ENCODE results near the gene ATG5. TPM values are rescaled to one million over a fixed set of nuclear protein-coding genes. Genes with fewer than 3 reads are reported as not detected.

The ATG5 gene
- total RNA-seq, 1 donor from 2014 or later, result 40.8 TPM

- Mint-ChIP-seq H3K36me3 (ENCODE audit: insufficient read depth) (peaks cover 5% of the 10 kb centered on the region), H3K9me3 (ENCODE audit: low read depth) (no peaks in the 10 kb centered on the region), H3K4me3 (ENCODE audit: low read depth) (no peak overlapping the region), H3K27me3 (no peaks in the 10 kb centered on the region), H3K4me1 (ENCODE audit: low read depth) (no peaks in the 10 kb centered on the region), H3K27ac (no peak overlapping the region)
- no peak for TF ChIP-seq CTCF (IDR thresholded peaks at IDR 0.05; ENCODE audit: unreplicated experiment)
- DNase-seq (ENCODE audit: low spot score, unreplicated experiment), result no peak
Measured at GRCh38 chr6:106199331-106199730, 126.2 kb downstream of the ATG5 start.

- no peak overlapping the region for H3K4me3 Mint-ChIP-seq (ENCODE audit: low read depth)
- H3K9me3 Mint-ChIP-seq (ENCODE audit: low read depth), result no peaks in the 10 kb centered on the region
- DNase-seq (ENCODE audit: low spot score, unreplicated experiment), result no peak
- peaks cover 5% of the 10 kb centered on the region for H3K36me3 Mint-ChIP-seq (ENCODE audit: insufficient read depth)
- TF ChIP-seq CTCF (IDR thresholded peaks at IDR 0.05; ENCODE audit: unreplicated experiment), result no peak
- no peaks in the 10 kb centered on the region for H3K27me3 Mint-ChIP-seq
- H3K4me1 Mint-ChIP-seq (ENCODE audit: low read depth), result peaks cover 5% of the 10 kb centered on the region
- H3K27ac Mint-ChIP-seq, result no peak overlapping the region
Measured at GRCh38 chr6:106197441-106197840, 128.1 kb downstream of the ATG5 start.

- Mint-ChIP-seq H3K27me3 (no peaks in the 10 kb centered on the region), H3K27ac (no peak overlapping the region), H3K9me3 (ENCODE audit: low read depth) (no peaks in the 10 kb centered on the region), H3K4me1 (ENCODE audit: low read depth) (peaks cover 5% of the 10 kb centered on the region), H3K36me3 (ENCODE audit: insufficient read depth) (peaks cover 5% of the 10 kb centered on the region), H3K4me3 (ENCODE audit: low read depth) (no peak overlapping the region)
- no peak for DNase-seq (ENCODE audit: low spot score, unreplicated experiment)
- no peak for TF ChIP-seq CTCF (IDR thresholded peaks at IDR 0.05; ENCODE audit: unreplicated experiment)
Measured at GRCh38 chr6:106194949-106195921, 130.3 kb downstream of the ATG5 start.

GRCh38 chr6:106192824-106193223, 132.7 kb downstream of the ATG5 start:
- H3K27me3 Mint-ChIP-seq, result no peaks in the 10 kb centered on the region
- H3K27ac Mint-ChIP-seq, result no peak overlapping the region
- H3K4me3 Mint-ChIP-seq (ENCODE audit: low read depth), result no peak overlapping the region
- DNase-seq (ENCODE audit: low spot score, unreplicated experiment), result no peak
- H3K4me1 Mint-ChIP-seq (ENCODE audit: low read depth), result peaks cover 9% of the 10 kb centered on the region
- H3K9me3 Mint-ChIP-seq (ENCODE audit: low read depth), result no peaks in the 10 kb centered on the region
- TF ChIP-seq CTCF (IDR thresholded peaks at IDR 0.05; ENCODE audit: unreplicated experiment), result no peak
- peaks cover 2% of the 10 kb centered on the region for H3K36me3 Mint-ChIP-seq (ENCODE audit: insufficient read depth)

GRCh38 chr6:106188104-106188794, 137.3 kb downstream of the ATG5 start:
- peaks cover 14% of the 10 kb centered on the region for H3K4me1 Mint-ChIP-seq (ENCODE audit: low read depth)
- no peak for DNase-seq (ENCODE audit: low spot score, unreplicated experiment)
- H3K36me3 Mint-ChIP-seq (ENCODE audit: insufficient read depth), result peaks cover 7% of the 10 kb centered on the region
- H3K27me3 Mint-ChIP-seq, result no peaks in the 10 kb centered on the region
- H3K9me3 Mint-ChIP-seq (ENCODE audit: low read depth), result no peaks in the 10 kb centered on the region
- no peak overlapping the region for H3K4me3 Mint-ChIP-seq (ENCODE audit: low read depth)
- TF ChIP-seq CTCF (IDR thresholded peaks at IDR 0.05; ENCODE audit: unreplicated experiment), result no peak
- H3K27ac Mint-ChIP-seq, result peak overlapping the region; percentile 27
